Parathyroid adenoma (tissue), 2 donors: ENCODE results near the gene PIP4K2A.

Experiments
- H2AFZ ChIP-seq: fragments of 300-600 bp; sonication (generic); one replicate; pipeline ENCODE4 v1.7.0; 2017; ENCODE audit warnings: antibody characterized with exemption, mild to moderate bottlenecking
- H3K27ac ChIP-seq: fragments of 300-600 bp; sonication (generic); one replicate; pipeline ENCODE4 v1.7.0; 2017
- H3K27me3 ChIP-seq: fragments of 300-600 bp; sonication (generic); one replicate; pipeline ENCODE4 v1.7.0; 2017; ENCODE audit warnings: low read length; ENCODE audit not compliant: control insufficient read depth, insufficient read depth
- H3K36me3 ChIP-seq: fragments of 300-600 bp; sonication (generic); one replicate; pipeline ENCODE4 v1.7.0; 2017; ENCODE audit warnings: low read length; ENCODE audit not compliant: control insufficient read depth, insufficient read depth
- H3K4me1 ChIP-seq: fragments of 300-600 bp; sonication (generic); one replicate; pipeline ENCODE4 v1.7.0; 2017; ENCODE audit warnings: control low read depth
- H3K4me2 ChIP-seq: fragments of 300-600 bp; sonication (generic); one replicate; pipeline ENCODE4 v1.7.0; 2017; ENCODE audit warnings: low read length
- H3K4me3 ChIP-seq: fragments of 300-600 bp; sonication (generic); one replicate; pipeline ENCODE4 v1.7.0; 2017; ENCODE audit warnings: low read depth, low read length
- H3K79me2 ChIP-seq: fragments of 300-600 bp; sonication (generic); one replicate; pipeline ENCODE4 v1.7.0; 2017; ENCODE audit warnings: control low read depth
- H3K9ac ChIP-seq: fragments of 300-600 bp; sonication (generic); one replicate; pipeline ENCODE4 v1.7.0; 2017; ENCODE audit warnings: mild to moderate bottlenecking
- H3K9me3 ChIP-seq: fragments of 300-600 bp; sonication (generic); one replicate; pipeline ENCODE4 v1.7.0; 2017; ENCODE audit warnings: low read length; ENCODE audit not compliant: control insufficient read depth
- CTCF ChIP-seq: fragments of 300-600 bp; sonication (generic); IDR thresholded peaks from one replicate; pipeline ENCODE4 v1.7.0; 2017; ENCODE audit warnings: antibody characterized with exemption, mild to moderate bottlenecking
- donor health status: primary hyperparathyroidism.

Gene PIP4K2A

GRCh38 chr10:22611425-22612115 lies 102.8 kb downstream of the PIP4K2A start:
- Histone ChIP-seq H3K36me3 (no peaks in the 10 kb centered on the region), H3K9me3 (no peaks in the 10 kb centered on the region), H3K4me2 (no peak overlapping the region), H3K4me1 (no peaks in the 10 kb centered on the region), H3K79me2 (no peaks in the 10 kb centered on the region), H3K9ac (no peak overlapping the region), H3K27ac (no peak overlapping the region), H3K4me3 (no peak overlapping the region), H2AFZ (no peak overlapping the region), H3K27me3 (no peaks in the 10 kb centered on the region)
- no peak for TF ChIP-seq CTCF

- no peaks in the 10 kb centered on the region for H3K9me3 ChIP-seq
These were observed 103.8 kb downstream of the PIP4K2A start for GRCh38 chr10:22610610-22611009.

GRCh38 chr10:22609719-22610465 lies 104.5 kb downstream of the PIP4K2A start:
- Histone ChIP-seq H3K79me2 (no peaks in the 10 kb centered on the region), H3K4me2 (no peak overlapping the region), H3K27me3 (no peaks in the 10 kb centered on the region), H3K4me3 (no peak overlapping the region), H3K36me3 (no peaks in the 10 kb centered on the region), H3K9me3 (no peaks in the 10 kb centered on the region), H3K4me1 (no peaks in the 10 kb centered on the region), H3K9ac (no peak overlapping the region), H2AFZ (no peak overlapping the region), H3K27ac (no peak overlapping the region)
- no peak for TF ChIP-seq CTCF

More at GRCh38 chr10:22610610-22611009, 103.8 kb downstream of the PIP4K2A start:
- Histone ChIP-seq H3K79me2 (no peaks in the 10 kb centered on the region), H3K4me1 (no peaks in the 10 kb centered on the region), H3K4me3 (no peak overlapping the region), H2AFZ (no peak overlapping the region), H3K27me3 (no peaks in the 10 kb centered on the region), H3K4me2 (no peak overlapping the region), H3K27ac (no peak overlapping the region), H3K36me3 (no peaks in the 10 kb centered on the region), H3K9ac (no peak overlapping the region)
- TF ChIP-seq CTCF: no peak

GRCh38 chr10:22609251-22609650 lies 105.1 kb downstream of the PIP4K2A start:
- TF ChIP-seq CTCF: no peak
- no peak overlapping the region for H2AFZ ChIP-seq
- H3K79me2 ChIP-seq: no peaks in the 10 kb centered on the region
- H3K4me3 ChIP-seq: no peak overlapping the region
- H3K4me1 ChIP-seq: no peaks in the 10 kb centered on the region
- H3K9me3 ChIP-seq: no peaks in the 10 kb centered on the region
- H3K36me3 ChIP-seq: no peaks in the 10 kb centered on the region
- no peaks in the 10 kb centered on the region for H3K27me3 ChIP-seq
- no peak overlapping the region for H3K4me2 ChIP-seq
- no peak overlapping the region for H3K27ac ChIP-seq
- H3K9ac ChIP-seq: no peak overlapping the region
